Stimulated activated CD4-positive, alpha-beta T cell treated with anti-CD3 and anti-CD28 coated beads, TNF-alpha, amount 100 ng/mL, for 1 hour (primary cell): Measurements from ENCODE around the gene GBP4.

ENCODE experiments used
- DNase-seq, 3 donors: peaks; one replicate each; pipeline ENCODE4 v3.0.0-alpha.2; 2020; ENCODE audit warnings: low read depth in 3 of 3, low spot score in 1 of 3

GBP4 gene

DNA sequence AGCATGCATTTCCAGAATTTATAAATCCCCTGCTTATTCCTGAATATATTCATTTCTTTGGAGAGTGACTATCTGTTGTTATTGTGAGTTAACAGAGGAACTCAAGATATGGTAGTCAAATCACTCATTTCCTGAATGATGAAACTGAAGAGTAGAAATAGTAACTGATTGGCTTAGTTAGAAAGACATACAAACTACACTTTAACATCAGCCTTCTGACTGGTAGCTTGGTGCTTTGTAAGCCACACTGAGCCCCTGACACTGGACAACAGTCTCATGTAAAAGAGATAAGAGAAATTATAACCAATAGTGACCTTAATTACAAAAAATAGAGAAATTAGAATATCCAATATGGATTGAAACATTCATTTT lies 27.7 kb downstream of the GBP4 start:
- no peak for DNase-seq

GRCh38 chr1:89170170-89171066 lies 28.3 kb downstream of the GBP4 start:
- DNase-seq: no peak

- DNase-seq: no peak
These were observed 29.6 kb downstream of the GBP4 start for GRCh38 chr1:89169166-89169565.

DNA sequence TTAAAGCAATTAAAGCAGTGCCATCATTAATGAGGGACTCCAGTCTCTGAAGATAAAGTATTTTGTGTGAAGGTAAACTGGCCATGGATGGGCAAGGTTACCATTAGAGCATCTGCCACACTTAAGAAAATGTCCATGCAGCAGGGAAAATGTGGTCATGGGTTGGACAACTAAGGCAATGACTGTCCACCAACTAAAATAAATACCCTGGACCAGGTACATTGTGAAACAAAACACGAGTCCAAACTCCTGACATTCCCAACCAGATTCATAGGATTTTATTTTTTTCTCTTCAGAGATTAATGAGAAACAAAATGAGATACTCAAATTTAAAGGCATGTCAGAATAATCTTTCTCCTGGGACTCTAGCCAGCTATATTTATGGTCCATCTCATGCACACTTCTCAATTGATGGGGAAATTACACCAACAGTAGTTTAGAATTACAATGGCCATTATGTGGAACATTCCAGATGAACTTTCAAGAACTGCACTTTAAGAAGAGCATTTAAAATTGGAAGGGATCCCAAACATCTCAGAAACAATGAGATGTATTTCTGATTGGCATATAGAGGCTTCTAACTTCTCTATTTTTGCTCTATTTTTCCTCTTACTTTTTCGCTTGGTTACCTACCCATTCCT lies 31.0 kb downstream of the GBP4 start:
- DNase-seq: no peak

DNA sequence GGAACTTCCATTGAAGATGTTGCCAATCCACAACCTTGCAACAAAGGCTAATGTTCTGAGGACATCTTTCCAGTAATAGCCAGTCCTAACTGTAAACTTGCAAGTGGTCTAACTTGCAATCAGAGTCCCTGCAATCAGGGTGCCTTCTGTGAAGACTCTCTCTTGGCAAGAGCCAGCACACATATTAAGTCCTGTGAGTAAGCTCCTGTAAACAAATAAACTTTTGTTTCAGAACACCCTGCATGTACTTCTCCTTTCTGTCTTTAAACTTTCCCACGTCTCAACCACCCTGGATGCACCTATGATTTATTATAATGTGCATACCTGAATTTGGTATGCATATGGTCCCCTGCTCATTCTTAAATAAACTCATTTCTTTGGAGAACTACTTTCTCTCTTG lies 32.0 kb downstream of the GBP4 start:
- DNase-seq: no peak

DNA sequence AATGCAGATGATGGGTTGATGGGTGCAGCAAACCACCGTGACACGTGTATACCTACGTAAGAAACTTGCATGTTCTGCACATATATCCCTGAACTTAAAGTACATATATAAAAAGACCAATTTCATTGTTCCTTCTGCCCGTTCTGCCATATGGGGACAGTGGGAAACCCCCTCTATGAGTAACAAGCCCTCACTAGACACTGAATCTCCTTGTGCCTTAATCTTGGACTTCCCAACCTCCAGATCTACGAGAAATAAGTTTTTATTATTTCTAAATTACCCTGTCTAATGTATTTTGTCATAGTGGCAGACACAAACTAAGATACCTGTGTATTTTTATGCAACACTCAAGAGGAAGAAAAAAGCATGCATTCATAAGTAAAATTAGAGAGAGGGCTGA lies 32.9 kb downstream of the GBP4 start:
- DNase-seq: no peak

GRCh38 chr1:89151047-89151446 lies 47.7 kb downstream of the GBP4 start:
- DNase-seq: no peak

DNA sequence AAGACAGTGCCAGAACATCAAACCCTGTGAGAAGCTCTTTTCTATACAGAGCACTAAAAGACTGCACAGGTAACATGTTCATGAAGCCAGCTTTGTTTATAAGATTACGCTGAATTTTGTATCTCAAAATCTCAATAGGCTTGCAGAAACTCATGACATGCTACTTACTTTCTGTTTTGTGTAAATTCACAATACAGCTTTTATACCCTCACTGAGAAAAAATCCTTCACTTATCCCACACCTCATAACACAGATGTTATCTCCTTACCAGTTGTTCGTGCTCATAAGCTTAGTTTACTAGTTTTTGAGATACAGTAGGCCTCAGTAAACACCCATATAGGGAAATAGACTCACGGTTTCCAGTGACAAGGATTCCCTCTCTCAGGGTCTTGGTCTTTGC lies 48.8 kb downstream of the GBP4 start:
- DNase-seq: no peak

DNA sequence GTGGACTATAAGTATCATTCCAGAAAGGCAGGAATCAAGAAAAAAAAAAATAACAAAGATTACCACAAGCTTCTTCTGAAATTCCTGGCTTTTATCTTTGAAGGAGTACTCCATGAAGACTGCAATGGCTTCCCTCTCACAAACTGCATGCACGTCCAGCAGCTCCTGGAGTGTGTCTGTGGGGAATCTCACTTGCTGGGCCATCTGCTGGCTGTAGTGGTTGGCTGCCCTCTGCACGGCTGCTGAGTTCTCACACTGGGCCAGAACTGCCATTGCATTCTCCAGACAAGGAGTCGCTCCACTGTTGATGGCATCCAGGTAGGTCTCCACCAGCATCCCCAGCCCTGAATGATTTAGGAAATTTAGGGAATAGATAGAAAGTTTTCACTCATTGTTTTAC lies 49.5 kb downstream of the GBP4 start:
- no peak for DNase-seq

GRCh38 chr1:89147678-89148658 lies 50.8 kb downstream of the GBP4 start:
- DNase-seq: no peak

- DNase-seq: no peak
These were observed 52.0 kb downstream of the GBP4 start for GRCh38 chr1:89146721-89147120.

- no peak for DNase-seq
These were observed 55.3 kb downstream of the GBP4 start for GRCh38 chr1:89143484-89143883.

- no peak for DNase-seq
These were observed 56.6 kb downstream of the GBP4 start for GRCh38 chr1:89142160-89142559.

- no peak for DNase-seq
These were observed 65.0 kb downstream of the GBP4 start for GRCh38 chr1:89133747-89134146.
